ENCODE measurements around the gene RCN2.
"Not testable (repeated sequence)": the region's sequence is repeated elsewhere in the genome, so short reads cannot be mapped to it uniquely, and the experiment has no call there.

Gene RCN2

DNA sequence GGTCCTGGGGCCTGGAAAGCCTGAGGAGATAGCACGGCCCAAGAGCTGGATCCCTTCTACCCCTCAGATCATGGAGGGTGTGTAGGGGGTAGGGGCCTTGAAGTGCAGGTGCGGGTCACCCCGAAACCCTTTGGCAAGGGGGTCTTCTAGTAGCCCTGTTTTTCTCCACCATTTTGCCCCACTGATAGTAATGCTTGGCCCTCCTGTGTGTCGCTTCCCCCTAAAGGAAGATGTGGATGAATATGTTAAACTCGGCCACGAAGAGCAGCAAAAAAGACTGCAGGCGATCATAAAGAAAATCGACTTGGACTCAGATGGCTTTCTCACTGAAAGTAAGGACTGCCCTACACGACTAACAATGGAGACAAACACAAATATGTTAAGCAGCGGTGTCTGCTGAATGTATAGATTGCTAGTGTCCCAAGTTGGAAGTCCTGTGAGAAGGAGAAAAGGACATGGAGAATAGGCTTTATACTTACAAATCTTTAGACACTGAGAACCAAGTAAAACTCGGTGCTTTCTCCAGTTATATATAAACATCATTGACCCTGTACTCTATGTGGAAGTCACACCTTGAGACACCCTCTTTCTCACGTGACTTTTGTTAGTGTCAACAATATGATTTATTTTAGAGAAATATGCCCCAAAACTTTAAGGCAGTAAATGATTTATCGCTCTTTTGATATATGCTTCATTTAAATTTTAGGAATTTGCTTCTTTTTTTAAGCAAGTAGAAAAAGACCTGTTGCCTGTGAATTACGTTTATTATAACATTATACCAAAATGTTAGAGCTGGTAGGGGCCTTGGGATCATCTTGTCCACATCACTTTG, 802 bp downstream of the RCN2 start:
- DNase-seq (ENCODE audit: low spot score), result no peak

DNA sequence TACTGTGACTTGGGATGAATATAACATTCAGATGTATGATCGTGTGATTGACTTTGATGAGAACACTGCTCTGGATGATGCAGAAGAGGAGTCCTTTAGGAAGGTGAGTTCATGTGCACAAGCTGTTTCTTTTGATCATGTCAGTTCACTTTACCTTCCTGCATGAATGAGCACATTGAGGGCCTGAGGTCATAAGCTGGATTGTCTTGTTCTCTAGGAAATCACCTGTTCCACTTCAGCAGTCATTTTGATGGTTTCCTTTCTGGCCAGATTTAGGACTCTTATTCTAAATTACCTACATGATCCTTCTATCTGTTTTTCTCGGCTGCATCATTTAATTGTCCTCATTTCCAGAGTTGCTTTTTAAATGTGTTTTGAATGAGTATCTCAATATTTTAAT, 4.1 kb downstream of the RCN2 start:
- DNase-seq (ENCODE audit: low spot score), result no peak

- DNase-seq (ENCODE audit: low spot score), result no peak
Measured at GRCh38 chr15:76936671-76937070, 5.1 kb downstream of the RCN2 start.

DNA sequence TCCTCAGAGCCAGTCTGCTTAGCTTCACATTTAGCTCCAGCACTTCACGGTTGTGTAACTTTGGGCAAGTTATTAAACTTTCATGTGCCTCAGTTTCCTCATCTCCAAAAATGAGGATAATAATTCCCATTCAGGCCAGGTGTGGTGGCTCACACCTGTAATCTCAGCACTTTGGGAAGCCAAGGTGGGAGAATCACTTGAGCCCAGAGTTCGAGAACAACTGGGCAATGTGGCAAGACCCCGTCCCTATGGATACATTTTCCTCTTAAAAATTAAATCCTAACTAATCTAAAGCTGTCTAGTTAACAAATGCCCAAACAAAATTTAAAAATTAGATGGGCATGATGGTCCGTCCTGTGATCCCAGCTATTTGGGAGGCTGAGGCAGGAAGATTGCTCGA, 7.2 kb downstream of the RCN2 start:
- DNase-seq (ENCODE audit: low spot score), result no peak

- DNase-seq (ENCODE audit: low spot score), result no peak
Measured at GRCh38 chr15:76939715-76940114, 8.2 kb downstream of the RCN2 start.

GRCh38 chr15:76941636-76942035, 10.1 kb downstream of the RCN2 start:
- DNase-seq (ENCODE audit: low spot score), result no peak

DNA sequence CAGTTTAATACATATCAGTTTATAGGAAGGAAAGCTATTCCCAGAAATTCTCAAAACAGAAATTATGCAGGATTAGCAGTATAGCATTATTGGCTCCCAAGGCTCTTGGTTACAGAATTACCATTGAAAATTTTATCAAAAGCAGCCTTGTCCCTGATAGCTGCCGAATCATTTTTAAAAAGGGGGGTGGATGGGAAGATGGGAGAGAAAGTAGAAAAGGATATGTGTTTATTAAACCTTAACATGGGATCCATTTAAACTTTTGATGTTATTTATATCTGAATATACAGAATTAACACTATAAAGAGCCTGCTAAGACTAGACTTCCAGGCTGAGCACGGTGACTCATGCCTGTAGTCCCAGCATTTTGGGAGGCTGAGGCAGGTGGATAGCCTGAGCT, 10.8 kb downstream of the RCN2 start:
- no peak for DNase-seq (ENCODE audit: low spot score)

DNA sequence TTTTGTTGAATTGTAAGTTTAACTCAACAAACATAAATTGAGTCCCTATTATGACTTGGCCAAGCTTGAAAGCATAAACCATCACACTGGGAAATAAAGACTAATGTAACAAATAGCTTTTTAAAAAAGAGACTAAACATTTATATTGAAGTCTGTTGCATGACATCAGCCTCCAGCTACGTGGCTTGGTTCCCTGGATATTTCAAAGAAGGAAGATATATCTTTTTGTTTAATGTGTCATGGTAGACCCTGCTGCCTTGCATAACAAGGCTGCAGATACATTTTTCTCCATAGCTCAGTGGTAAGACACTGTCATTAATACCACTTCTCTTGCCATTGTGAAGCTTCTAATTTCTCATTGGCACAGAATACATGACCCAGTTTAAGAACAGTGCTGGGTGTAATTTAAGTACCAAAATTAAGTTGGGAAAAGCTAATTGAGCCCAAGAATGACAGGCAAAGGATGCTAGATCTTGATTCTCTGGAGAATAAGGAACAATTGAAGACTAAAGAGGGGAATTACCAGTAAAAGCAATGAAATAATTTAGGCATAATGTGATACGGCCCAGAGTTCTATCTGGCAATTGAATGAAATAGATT, 14.0 kb downstream of the RCN2 start:
- DNase-seq (ENCODE audit: low spot score), result no peak

GRCh38 chr15:76947454-76947853, 15.9 kb downstream of the RCN2 start:
- no peak for DNase-seq (ENCODE audit: low spot score)

DNA sequence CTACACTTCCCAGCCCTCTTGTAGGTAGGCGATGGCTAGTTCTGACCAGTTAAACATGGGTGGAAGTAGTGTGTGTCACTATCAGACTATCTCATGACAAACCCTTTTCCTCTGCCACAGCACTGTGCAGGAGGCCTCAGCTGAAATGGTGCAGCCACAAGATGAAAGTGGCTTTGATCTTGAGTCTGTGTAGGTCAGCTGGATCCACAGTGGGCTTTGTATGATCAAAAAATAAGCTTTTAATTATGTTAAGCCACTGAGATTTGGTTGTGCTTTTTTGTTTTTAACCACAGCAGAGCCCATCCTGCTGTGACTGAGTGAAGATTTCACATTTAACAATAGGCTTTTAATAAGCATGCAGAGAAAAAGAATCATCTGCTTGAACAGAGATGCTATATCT, 19.7 kb downstream of the RCN2 start:
- DNase-seq (ENCODE audit: low spot score), result peak; percentile 24

GRCh38 chr15:76953913-76954312, 22.4 kb downstream of the RCN2 start:
- DNase-seq (ENCODE audit: low spot score), result no peak

GRCh38 chr15:76954744-76955143, 23.2 kb downstream of the RCN2 start:
- DNase-seq (ENCODE audit: low spot score), result peak; percentile 65

DNA sequence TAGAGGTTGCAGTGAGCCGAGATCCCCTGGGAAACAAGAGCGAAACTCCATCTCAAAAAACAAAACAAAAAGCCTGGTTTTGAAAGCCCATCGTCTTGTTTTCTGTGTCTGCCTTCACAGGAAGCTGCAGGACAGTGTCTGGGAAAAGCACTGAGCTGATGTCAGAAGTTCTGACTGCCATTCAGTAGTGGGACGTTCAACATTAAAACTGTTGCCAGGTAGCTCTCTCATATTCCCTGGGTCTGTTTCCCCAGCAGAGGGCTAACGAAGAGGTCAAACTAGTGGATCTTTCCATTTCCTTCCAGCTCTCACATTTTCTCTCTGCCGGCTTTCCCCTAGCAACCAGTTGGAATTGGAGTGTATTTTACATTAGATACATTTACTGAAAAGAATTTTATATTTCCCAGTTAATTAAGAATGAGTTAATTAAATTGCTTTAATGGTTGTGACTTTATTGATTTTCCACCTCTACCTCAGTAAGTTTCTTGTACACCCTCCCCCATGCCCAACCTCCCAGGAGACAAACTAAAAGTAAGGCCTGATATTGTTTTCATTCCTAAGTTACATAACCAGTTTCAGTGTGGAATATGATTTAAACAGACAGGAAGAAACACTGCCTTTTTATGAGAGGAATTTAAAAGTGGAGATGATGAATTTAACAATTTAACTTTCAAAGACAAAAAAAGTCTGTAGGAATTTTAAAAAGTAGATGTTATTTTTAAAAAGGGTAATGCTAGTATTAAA, 29.9 kb downstream of the RCN2 start:
- DNase-seq (ENCODE audit: low spot score), result no peak

DNA sequence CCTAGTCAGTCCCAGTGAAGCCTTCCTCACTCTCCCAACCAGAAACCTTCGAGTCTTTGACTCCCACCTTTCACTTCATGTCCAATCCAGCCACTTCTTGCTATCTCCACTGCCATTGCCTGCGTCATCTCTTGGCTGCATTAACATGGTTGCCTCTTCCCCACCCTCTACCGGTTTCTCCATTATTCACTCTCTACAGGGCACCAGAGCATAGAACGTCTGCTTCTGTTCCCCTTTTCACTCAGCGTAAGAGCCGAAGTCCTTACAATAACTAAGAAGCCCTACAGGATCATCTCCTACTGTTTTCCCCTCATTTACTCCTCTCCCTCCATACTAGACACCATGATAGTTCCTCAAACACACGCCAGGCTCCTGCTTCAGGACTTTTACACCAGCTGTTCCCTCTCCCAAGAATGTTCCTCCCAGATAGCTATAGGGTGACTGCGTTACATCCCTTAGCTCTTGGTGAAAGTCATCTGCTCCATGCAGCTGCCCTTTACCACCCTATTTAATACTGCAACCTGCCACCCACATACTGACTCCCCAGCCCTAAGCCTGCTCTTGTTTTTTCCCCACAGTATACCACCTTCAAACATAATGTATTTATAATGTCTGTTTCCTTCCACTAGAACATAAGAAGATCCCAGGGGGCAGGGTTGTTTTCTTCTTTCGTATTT, 30.9 kb downstream of the RCN2 start:
- no peak for DNase-seq (ENCODE audit: low spot score)

GRCh38 chr15:76963596-76963995, 32.0 kb downstream of the RCN2 start:
- no peak for DNase-seq (ENCODE audit: low spot score)

- DNase-seq (ENCODE audit: low spot score), result no peak
Measured at GRCh38 chr15:76964157-76964556, 32.6 kb downstream of the RCN2 start.

DNA sequence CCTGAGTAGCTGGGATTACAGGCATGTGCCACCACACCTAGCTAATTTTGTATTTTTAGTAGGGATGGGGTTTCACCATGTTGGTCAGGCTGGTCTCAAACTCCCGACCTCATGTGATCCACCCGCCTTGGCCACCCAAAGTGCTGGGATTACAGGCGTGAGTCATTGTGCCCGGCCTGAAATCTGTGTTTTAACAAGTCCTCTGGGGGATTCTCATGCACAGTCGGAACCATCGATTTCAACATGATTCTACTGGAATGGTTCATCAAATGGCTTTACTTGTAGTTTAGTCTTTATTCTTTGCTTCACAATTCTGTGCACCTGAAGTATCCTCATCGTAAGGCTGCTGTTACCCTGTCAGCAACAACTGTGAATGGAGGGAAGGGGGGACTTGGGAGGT, 34.5 kb downstream of the RCN2 start:
- DNase-seq (ENCODE audit: low spot score), result not testable (repeated sequence)

DNA sequence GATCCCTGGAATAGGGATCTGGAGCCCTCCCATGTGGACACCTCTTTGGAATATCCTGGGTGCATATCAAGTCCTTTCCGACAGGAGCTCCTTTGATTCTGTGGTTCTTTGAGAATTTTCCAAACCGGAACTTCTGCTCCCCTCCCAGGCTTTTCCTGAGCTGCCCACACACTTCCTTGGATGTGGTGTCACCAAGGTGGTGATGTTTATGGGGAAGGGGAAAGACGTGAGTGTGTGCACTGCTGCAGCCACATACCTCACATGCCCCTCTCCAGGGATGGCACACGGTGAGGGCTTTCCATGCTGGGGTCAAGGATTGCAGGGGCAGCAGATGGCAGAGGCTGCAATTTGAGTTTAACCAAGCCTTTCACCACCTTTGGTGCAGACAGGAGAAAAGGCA, 35.5 kb downstream of the RCN2 start:
- DNase-seq (ENCODE audit: low spot score), result no peak

GRCh38 chr15:76968306-76968705, 36.8 kb downstream of the RCN2 start:
- no peak for DNase-seq (ENCODE audit: low spot score)

DNA sequence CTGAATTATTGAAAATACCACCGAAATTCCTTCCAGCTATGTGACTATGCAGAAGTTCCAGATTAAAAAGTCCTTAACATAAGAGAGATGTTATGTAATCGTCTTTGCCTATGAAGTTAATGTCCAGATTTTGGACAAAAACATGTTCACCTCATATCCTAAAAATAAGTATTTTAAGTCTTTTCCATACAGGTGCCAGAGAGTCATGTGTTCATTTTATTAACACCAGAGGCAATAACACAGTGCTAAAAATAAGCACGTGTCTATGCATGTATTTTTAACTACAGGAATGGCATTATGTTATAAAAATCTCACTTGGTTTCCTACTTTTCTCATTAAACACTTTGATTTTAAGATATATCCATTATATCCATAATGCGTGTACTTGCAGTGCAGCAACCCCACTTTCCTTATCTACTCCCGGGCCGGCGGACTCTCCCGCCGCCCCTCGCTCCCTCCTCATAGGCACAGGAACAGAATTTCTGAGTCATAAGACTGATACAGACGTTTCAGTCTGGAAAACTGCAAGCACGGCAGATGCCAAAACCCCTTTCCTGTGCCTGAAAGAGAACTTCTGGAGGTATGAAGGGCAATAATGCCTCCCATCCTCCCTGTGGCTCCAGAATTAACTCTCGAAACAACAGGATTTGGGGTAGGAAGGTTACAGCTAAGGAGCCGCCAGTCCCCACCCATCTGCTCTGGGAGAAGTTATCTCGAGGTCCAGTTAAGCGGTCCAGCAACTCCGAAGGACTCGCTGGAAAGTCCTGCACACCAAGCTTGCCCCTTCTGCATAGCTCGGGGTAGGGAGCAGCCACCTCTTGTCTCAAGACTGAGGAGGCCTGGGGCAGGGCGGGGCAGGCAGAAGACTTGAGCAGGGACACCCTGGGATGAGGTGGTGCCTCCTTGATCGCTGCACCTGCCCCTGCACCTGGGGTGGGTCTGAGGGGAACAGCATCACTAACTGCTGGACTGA, 41.1 kb downstream of the RCN2 start:
- DNase-seq (ENCODE audit: low spot score), result no peak

DNA sequence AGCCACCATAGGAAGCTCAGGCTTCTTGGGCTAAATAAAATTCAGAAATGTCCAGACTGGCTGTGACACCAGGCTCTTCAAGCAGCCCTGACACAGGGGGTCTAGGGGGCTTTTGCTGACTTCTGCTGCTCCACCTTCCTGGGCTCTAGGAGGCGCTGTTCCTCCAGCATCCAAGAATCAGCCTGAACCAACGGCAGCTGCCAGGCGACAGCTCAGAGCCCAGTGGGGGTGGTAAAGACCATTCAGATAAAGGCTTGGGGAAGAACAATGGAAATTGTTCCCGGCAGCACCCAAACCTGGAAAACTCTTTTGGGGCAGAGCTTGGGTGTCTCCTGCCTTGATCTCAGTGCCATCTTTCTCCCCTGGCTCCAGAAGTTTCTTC, 41.8 kb downstream of the RCN2 start:
- DNase-seq (ENCODE audit: low spot score), result peak; percentile 74
